ENCODE data around the gene DDA1.

The DDA1 gene

GRCh38 chr19:17327068-17327653 is 17.8 kb downstream of the DDA1 start:
- Histone ChIP-seq H3K27ac (replicated peaks) (no peak overlapping the region), H3K27me3 (ENCODE audit: insufficient read depth, poor library complexity, severe bottlenecking) (peaks cover 27% of the 10 kb centered on the region), H3K4me3 (replicated peaks; ENCODE audit: insufficient read depth, low read length) (no peak overlapping the region)
- no peak for TF ChIP-seq GABPA (IDR thresholded peaks at IDR 0.05; ENCODE audit: low read depth)
- TF ChIP-seq SPI1 (IDR thresholded peaks at IDR 0.05; ENCODE audit: borderline replicate concordance, low read depth), result no peak
- TF ChIP-seq, protein P1, sequence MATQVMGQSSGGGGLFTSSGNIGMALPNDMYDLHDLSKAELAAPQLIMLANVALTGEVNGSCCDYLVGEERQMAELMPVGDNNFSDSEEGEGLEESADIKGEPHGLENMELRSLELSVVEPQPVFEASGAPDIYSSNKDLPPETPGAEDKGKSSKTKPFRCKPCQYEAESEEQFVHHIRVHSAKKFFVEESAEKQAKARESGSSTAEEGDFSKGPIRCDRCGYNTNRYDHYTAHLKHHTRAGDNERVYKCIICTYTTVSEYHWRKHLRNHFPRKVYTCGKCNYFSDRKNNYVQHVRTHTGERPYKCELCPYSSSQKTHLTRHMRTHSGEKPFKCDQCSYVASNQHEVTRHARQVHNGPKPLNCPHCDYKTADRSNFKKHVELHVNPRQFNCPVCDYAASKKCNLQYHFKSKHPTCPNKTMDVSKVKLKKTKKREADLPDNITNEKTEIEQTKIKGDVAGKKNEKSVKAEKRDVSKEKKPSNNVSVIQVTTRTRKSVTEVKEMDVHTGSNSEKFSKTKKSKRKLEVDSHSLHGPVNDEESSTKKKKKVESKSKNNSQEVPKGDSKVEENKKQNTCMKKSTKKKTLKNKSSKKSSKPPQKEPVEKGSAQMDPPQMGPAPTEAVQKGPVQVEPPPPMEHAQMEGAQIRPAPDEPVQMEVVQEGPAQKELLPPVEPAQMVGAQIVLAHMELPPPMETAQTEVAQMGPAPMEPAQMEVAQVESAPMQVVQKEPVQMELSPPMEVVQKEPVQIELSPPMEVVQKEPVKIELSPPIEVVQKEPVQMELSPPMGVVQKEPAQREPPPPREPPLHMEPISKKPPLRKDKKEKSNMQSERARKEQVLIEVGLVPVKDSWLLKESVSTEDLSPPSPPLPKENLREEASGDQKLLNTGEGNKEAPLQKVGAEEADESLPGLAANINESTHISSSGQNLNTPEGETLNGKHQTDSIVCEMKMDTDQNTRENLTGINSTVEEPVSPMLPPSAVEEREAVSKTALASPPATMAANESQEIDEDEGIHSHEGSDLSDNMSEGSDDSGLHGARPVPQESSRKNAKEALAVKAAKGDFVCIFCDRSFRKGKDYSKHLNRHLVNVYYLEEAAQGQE (IDR thresholded peaks at IDR 0.05; ENCODE audit: insufficient replicate concordance, low read depth), result no peak
- TF ChIP-seq, protein P2, sequence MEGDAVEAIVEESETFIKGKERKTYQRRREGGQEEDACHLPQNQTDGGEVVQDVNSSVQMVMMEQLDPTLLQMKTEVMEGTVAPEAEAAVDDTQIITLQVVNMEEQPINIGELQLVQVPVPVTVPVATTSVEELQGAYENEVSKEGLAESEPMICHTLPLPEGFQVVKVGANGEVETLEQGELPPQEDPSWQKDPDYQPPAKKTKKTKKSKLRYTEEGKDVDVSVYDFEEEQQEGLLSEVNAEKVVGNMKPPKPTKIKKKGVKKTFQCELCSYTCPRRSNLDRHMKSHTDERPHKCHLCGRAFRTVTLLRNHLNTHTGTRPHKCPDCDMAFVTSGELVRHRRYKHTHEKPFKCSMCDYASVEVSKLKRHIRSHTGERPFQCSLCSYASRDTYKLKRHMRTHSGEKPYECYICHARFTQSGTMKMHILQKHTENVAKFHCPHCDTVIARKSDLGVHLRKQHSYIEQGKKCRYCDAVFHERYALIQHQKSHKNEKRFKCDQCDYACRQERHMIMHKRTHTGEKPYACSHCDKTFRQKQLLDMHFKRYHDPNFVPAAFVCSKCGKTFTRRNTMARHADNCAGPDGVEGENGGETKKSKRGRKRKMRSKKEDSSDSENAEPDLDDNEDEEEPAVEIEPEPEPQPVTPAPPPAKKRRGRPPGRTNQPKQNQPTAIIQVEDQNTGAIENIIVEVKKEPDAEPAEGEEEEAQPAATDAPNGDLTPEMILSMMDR (IDR thresholded peaks at IDR 0.05; ENCODE audit: insufficient read depth, low read length), result no peak
- TF ChIP-seq POLR2AphosphoS5 (IDR thresholded peaks at IDR 0.05; ENCODE audit: low read depth), result no peak
- no peak for DNase-seq (ENCODE audit: low read depth in 1 of 2, low spot score in 1 of 2)

DNA sequence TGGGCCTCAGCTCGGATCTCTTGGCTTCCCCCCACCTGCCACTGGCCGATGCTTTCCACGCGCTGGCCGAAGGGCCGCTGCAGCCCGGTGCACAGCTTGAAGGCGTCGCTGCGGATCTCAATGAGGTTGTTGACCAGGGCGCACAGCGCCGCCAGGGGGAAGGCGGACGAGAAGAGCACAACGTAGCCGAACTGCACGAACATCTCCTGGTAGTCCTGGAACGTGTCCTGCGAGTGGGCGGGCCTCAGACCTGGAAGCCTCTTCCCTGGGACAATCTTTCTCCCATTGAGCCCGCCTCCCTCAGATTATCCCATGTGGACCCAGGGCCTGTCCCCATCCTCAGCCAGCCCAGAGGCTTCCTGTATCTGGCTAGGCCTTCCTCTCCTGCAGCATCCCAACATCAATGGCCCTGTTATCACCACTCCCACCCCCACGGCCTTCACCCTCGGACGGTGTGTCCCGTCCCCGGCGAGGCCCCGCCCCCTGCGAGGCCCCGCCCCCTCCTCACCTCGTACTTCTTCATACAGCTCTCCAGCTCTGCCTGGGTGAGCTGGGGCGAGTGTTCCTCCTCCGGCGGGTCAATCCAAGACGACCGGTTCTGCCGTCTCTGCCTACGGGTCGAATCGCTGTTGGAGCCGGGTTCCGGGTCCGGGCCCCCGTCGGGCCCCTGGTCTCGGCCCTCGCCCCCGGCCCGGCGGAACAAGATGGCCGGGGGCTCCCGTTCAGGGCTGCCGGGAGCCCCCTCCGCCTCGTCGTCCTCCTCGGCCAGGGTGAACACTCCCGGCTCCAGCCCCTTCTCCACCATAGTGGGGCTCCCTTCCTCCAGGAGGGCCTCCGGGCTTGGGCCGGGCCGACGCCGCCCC is 18.5 kb downstream of the DDA1 start:
- TF ChIP-seq, protein P1 (IDR thresholded peaks at IDR 0.05; ENCODE audit: insufficient replicate concordance, low read depth), result no peak
- DNase-seq (ENCODE audit: low read depth in 1 of 2, low spot score in 1 of 2), result peak in 1 of 2 experiments; percentile 33
- H3K4me3 ChIP-seq (replicated peaks; ENCODE audit: insufficient read depth, low read length), result 0 out of 2 replicates have a peak overlapping the region, but pooled peaks have one; percentile 15
- peaks cover 27% of the 10 kb centered on the region for H3K27me3 ChIP-seq (ENCODE audit: insufficient read depth, poor library complexity, severe bottlenecking)
- H3K27ac ChIP-seq (replicated peaks), result no peak overlapping the region

DNA sequence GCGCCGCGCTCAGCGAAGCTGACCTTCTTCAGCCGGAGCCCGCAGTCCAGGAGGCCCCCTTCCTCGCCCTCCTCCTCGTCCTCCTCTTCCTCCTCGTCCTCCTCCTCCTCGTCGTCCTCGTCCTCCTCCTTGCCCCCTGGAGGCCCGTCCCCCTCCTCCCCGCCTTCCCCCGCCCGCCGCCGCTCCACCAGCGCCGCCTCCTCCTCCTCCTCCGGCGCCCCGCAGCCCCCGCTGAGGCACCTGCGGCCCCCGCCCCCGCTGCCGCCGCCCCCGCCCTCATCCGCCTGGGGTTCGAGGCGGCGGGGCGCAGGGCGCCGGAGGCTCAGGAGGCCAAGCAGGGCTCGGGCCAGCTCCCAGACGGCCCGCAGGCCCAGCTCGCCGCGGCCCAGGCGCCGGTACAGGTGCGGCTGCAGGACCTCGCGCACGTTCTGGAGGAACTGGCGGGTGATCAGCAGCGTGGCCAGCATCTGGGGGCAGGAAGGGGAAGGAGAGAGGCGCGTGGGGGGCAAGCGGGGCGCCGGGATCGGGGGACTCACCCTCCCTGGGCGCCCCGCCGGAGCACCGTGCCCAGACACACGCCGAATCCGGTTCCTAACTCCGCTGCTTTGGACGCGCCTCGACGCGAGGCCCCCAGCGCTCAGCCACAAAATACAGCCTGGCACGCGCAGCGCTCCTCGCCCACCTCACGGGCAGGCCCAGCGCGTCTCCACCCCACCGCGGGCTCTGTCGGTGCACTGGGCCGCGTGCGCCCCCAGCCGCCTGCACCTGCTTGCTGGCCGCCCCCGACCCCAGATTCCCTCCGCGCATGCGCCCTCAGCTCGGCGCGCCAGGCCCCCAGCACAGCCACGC is 19.4 kb downstream of the DDA1 start:
- TF ChIP-seq SPI1 (IDR thresholded peaks at IDR 0.05; ENCODE audit: borderline replicate concordance, low read depth), result no peak
- TF ChIP-seq, protein P1 (IDR thresholded peaks at IDR 0.05; ENCODE audit: insufficient replicate concordance, low read depth), result no peak
- TF ChIP-seq, protein P2 (IDR thresholded peaks at IDR 0.05; ENCODE audit: insufficient read depth, low read length), result no peak
- TF ChIP-seq POLR2AphosphoS5 (IDR thresholded peaks at IDR 0.05; ENCODE audit: low read depth), result no peak
- no peak for TF ChIP-seq GABPA (IDR thresholded peaks at IDR 0.05; ENCODE audit: low read depth)
- peaks cover 27% of the 10 kb centered on the region for H3K27me3 ChIP-seq (ENCODE audit: insufficient read depth, poor library complexity, severe bottlenecking)
- H3K27ac ChIP-seq (replicated peaks), result no peak overlapping the region
- 0 out of 2 replicates have a peak overlapping the region, but pooled peaks have one; percentile 15 for H3K4me3 ChIP-seq (replicated peaks; ENCODE audit: insufficient read depth, low read length)
- no peak for DNase-seq (ENCODE audit: low read depth in 1 of 2, low spot score in 1 of 2)

Data from HL-60 (cell line).